ENCODE data around the gene HAUS5.

HAUS5 gene

DNA sequence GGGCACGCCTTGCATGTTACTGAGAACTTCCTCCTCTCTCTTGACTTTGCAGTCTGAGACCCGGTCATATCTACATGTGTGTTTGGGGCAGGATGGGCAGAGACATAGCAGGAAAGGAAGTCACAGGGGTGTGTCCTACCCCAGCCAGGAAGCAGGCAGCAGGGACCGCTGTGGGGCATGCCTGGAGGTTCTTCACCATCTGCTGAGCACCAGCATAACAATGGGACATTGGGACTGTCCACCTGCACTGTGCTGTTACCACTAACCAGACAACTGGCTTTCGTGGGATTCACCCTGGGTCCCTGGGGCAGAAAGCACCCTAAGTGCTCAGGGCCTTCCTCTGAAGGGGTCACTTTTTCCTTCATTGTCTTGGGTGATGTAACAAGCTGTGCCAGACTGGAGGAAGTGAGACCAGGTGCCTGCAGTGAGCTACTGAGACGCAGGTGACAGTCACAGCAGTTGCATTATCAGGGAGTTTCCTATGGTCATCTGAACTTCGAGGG is 2.6 kb upstream of the HAUS5 start:
- FAIRE-seq = no peak

DNA sequence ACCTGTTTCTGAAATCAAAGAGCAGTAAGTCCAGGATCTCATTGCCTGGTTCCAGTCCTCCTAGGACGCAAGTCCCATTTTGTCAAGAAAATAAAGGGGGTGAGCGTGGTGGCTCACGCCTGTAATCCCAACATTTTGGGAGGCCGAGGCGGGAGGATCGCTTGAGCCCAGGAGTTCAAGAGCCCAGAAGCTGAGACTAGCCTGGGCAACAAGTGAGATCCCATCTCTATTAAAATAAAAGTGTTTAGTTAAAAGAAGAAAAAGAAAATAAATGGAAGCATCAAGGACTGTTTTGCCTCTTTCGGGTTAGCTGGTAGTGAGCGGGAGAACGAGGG is 344 bp upstream of the HAUS5 start:
- FAIRE-seq = no peak

DNA sequence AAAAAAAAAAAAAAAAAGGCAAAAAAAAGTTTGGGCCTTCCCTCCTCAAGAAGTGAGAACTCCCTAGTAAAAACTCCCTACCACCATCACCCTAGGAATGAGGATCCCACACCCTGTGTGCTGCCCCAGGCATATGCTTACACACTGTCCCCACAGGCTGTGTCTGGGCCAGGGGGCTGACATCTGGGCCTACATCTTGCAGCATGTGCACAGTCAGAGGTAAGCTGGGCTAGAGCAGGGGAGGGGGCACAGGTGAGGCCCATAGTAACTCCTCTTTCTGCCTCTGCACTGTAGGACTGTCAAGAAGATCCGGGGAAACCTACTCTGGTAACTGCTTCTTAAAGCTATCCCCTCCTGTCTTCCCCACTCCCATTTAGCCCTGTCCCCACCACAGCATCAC is 1.0 kb downstream of the HAUS5 start:
- FAIRE-seq = no peak

DNA sequence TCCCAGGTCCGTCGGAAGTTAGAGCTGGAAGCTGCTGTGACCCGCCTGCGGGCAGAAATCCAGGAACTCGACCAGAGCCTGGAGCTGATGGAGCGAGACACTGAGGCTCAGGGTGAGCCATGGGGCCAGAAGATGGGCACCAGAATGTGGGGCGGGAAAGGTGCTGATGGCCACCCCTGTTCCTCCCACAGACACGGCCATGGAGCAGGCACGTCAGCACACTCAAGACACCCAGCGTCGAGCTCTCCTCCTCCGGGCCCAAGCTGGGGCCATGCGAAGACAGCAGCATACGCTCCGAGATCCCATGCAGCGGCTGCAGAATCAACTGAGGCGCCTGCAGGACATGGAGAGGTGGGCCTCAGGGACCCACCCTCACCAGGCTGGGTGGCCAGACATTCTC is 2.5 kb downstream of the HAUS5 start:
- no peak for FAIRE-seq

DNA sequence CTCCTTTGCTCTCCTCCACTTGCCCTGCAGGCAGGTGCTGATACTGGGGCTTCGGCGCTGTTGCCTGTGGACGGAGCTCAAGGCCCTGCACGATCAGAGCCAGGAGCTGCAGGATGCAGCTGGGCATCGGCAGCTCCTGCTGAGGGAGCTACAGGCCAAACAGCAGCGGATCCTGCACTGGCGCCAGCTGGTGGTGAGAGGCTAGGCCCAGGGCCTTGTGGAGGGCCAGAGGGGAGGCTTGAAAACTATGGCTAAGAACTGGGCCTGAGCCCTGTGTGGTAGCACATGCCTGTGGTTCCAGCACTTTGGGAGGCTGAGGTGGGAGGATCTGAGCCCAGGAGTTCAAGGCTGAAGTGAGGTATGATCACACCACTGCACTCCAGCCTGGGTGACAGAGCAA is 6.3 kb downstream of the HAUS5 start:
- no peak for FAIRE-seq

DNA sequence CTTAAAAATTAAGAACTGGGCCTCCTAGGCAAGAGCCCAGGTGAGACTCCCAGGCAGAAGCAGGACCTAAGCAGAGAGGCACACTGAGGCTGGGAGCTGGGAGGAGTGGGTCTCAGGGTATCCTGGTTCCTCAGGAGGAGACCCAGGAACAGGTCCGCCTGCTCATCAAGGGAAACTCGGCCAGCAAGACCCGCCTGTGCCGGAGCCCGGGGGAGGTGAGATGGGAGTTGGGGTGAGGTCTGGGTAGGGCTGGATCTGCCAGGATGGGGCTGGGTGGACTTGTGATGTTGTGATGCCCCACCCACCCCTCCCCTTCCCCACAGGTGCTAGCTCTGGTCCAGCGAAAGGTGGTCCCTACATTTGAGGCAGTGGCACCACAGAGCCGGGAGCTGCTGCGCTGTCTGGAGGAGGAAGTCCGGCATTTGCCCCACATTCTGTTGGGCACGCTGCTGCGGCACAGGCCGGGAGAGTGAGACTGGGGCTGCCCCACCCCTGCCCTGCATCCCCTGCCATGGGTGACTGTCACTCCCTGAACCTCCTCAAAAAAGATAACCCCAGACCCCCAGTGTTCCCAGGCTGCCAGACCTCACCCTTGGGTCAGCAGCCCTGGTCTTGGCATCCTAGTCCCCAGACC is 6.9 kb downstream of the HAUS5 start:
- no peak for FAIRE-seq

DNA sequence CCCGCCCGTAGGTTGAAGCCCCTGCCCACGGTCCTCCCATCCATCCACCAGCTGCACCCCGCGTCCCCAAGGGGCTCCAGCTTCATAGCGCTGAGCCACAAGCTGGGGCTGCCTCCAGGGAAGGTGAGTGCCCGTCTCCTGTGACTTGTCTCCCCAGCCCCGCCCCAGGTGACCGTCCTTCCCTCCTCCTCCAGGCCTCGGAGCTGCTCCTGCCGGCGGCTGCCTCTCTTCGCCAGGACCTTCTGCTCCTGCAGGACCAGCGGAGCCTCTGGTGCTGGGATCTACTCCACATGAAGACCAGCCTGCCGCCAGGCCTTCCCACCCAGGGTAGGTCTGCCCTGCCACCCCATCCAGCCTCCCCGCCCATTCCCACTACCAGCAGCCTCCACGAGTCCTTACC is 7.5 kb downstream of the HAUS5 start:
- FAIRE-seq = no peak

DNA sequence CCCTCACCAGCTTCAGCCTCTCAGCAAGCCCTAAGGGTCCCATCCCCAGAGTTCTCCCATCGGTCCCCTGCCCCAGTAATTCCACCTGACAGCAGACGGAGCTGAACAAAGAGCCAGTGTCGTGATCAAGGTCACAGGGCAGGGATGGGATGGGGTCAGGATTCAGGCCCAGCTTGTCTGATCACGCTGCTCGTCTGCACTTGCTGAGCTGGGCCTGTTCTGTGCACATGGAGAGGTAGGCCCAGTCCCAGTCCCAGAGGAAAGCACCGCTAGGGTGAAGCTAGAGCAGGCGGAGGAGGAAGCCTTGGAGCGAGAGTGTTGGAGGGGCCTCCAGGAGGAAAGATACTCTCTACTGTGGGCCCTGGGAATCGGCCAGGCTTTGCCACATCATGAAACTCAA is 9.2 kb downstream of the HAUS5 start:
- no peak for FAIRE-seq

DNA sequence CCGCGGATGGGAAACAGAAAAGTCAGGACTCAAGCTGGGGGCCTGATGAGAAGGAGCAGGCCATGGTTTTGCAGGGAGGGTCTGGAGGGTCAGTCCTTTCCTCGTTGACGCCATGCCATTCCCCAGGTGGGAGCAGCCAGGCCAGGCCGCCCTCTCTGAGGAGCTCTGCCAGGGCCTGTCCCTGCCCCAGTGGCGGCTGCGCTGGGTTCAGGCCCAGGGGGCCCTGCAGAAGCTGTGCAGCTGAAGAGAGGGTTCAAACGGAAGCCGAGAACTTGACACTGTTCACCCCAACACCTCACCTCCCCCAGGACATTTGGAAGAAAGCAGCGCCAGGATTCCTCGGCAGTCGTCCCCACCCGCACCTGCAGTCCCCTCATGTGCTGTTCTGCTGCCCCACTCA is 10.2 kb downstream of the HAUS5 start:
- no peak for FAIRE-seq

DNA sequence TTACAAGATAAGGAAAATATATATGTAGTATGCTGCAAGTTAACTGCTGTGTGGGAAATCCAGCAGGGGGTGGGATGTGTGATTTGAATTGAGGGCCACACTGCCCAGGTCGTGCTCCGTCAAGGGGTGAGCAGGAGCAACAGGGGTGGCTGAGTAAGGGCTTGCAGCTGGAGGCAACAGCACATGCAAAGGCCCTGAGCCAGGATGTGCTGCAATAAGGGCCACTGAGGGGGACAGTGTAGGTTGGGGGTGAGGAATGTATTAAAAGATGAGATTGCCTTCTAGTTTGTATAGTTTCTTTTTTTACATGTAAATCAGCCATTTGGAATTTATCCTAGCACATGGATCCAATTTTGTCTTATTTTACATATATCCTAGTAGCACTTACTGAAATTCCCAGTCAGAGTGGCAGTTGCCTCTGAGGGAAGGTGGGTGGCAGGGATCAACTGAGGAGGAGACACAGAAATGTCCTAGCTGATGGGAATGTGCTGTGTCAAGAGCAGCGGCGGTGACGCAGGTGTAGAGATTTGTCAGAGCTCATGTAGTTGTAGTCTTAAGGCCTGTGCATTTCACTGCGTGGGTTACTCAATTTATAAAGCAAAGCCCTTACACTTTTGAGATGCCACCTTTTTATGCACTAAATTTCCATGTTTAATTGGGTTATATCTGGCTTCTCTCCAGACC is 10.9 kb downstream of the HAUS5 start:
- FAIRE-seq = no peak

DNA sequence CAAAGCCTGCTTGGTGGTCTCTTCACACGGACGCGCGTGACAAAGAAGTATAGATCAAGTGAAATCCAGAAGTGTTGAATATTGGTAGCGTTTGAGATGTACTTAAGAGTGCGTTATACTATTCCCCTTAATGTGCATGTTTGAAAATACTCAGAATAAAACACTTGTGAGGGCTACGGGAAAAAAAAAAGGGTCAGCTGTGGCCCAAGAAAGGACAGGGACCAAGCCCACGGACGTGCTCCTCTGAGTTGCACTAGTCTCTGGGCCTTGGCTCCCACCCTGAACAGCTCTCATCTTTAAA is 15.7 kb downstream of the HAUS5 start:
- no peak for FAIRE-seq

DNA sequence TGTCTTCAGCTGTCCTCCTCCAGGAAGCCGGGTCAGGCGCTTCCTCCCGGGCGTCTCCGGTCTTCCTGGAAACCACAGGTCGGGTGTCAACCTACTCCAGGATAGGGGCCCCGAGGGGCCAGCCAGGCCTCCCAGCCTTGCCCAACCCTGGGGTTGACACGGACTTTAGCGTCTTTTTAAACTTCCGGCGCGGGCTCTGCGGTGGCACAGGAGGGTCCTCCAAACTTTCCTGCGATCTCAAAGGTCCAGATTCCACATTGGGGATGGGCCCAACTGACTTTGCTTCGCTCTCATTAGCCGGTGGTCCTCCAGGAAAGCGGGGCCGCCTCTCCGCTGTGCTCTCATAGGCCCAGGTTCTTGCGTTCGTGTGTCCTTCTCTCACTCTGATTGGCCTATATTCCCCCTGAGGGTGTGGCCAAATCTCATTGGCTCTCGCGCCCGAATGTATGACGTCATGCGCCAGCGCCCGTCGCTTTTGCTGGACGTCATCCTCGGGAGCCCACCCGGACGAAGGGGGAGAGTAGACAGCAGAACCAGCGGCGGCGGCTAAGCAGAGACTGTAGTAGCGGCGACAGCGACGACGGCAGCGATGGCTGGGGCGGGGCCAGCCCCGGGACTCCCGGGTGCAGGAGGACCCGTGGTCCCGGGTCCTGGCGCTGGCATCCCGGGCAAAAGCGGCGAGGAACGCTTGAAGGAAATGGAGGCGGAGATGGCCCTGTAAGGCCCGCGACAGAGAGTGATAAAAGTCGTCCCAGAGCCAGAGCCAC is 16.2 kb downstream of the HAUS5 start, which contains the start of gene RBM42:
Gene RBM42, plus strand, starts transcription at position 472 of the 767 bp plus-strand sequence. Its CDS starts 118 bp downstream, at position 590.
- peak; percentile 98 for FAIRE-seq

DNA sequence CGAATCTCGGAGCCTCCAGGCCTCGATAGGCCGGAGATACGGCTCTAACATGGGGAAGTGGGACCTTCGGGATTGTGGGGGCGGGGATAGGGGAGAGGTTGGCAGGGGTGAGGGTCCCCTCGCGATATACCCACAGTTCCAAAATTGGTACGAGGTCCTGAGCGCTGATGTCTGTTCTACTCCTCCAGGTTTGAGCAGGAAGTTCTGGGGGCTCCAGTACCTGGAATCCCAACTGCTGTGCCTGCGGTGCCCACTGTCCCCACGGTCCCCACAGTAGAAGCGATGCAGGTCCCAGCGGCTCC is 16.7 kb downstream of the HAUS5 start:
- FAIRE-seq = no peak

DNA sequence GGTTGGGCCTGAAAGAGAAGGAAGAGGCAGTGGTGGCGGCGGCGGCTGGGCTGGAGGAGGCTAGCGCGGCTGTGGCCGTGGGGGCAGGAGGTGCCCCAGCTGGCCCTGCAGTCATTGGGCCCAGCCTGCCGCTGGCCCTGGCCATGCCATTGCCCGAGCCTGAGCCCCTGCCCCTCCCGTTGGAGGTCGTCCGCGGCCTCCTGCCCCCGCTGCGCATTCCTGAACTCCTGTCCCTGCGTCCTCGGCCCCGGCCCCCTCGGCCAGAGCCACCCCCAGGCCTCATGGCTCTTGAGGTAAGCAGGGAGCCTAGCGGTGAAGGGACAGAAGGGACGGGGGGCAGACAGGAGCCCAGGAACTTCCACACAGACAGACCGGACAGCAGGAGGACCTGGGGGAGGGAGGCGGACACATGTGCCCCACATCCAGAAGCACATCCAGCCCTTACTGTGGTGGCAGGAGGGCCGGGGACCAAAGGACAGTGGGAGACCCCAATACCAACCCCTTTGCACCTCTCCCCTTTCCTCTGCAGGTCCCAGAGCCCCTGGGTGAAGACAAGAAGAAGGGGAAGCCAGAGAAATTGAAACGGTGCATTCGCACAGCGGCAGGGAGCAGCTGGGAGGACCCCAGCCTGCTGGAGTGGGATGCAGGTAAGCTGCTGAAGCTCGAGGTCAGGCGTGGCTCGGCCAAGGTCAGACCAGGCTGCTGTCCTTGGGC is 21.3 kb downstream of the HAUS5 start:
- FAIRE-seq = no peak

DNA sequence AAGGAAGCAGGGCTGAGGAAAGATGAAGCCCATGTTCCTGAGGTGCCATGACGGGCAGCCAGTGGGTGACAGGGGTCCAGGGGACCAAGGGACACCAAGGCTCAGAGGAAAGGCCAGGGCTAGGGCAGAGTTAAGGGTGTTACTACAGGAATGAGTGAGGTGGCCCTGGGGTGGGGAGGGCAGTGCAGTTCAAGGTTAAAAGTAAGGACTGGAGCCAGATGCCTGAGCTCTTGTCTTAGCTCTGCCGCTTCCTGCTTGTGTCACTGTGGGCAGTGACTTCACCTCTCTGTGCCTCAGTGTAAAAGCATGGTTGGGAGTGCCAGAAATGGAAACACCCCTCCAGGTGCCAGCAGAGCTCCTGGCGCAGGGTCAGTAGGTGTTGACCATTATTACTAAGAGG is 24.1 kb downstream of the HAUS5 start:
- no peak for FAIRE-seq

DNA sequence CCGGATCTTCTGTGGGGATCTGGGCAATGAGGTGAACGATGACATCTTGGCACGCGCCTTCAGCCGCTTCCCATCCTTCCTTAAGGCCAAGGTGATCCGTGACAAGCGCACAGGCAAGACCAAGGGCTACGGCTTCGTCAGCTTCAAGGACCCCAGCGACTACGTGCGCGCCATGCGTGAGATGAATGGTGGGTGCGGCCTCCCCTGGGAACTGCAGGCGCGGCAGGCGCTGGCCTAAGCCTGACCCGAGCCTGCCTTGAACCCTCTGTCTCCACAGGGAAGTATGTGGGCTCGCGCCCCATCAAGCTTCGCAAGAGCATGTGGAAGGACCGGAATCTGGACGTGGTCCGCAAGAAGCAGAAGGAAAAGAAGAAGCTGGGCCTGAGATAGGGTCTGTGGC is 24.6 kb downstream of the HAUS5 start:
- no peak for FAIRE-seq

DNA sequence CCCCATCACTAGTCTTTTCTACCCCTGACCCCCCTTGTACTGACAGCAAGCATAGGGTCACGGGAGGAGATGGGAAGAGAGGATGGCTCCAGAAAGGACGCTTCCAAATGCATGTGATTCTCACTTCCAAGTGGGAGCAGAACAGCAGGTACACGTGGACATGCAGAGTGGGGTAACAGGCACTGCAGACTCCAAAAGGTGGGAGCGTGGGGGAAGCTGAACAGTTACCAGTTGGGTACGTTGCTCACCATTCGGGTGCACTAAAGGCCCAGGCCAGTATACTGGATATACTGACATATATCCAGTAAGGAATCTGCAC is 26.7 kb downstream of the HAUS5 start:
- FAIRE-seq = no peak

DNA sequence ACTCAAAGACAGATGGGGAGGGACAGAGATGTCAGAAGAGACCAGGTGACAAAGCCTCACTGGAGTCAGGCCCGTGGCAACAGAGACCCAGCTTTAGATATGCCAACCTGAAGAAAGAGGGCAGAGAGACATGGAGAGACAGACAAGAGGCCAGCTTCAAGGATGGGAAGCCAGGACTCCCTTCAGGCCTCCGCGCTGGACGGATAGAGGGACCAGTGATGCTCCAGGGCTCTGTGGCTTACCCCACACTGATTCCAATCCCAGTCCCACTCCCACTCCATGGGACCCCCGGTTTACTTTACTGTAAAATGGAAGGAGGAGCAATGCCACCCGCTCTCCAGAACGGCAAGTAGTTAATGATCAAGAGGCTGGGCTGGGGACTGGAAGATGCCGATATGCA is 27.3 kb downstream of the HAUS5 start:
- FAIRE-seq = no peak

DNA sequence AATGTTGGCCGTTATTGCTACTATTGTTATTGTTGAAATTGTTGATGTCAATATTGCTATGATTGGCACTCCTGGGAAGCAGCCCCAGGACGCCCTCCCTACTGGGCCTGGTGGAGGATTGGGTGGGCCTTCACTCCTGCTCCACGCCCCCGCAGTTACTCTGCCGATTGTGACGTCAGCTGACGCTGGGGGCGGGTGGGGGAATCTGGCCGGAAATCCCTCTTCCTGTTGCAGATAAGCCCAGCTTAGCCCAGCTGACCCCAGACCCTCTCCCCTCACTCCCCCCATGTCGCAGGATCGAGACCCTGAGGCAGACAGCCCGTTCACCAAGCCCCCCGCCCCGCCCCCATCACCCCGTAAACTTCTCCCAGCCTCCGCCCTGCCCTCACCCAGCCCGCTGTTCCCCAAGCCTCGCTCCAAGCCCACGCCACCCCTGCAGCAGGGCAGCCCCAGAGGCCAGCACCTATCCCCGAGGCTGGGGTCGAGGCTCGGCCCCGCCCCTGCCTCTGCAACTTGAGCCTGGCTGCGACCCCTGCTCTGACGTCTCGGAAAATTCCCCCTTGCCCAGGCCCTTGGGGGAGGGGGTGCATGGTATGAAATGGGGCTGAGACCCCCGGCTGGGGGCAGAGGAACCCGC is 29.1 kb downstream of the HAUS5 start, which contains the start of gene ETV2:
Gene ETV2, plus strand, starts transcription at position 231 of the 637 bp plus-strand sequence. CDS start 716 bp downstream, outside the sequence.
- FAIRE-seq = no peak

DNA sequence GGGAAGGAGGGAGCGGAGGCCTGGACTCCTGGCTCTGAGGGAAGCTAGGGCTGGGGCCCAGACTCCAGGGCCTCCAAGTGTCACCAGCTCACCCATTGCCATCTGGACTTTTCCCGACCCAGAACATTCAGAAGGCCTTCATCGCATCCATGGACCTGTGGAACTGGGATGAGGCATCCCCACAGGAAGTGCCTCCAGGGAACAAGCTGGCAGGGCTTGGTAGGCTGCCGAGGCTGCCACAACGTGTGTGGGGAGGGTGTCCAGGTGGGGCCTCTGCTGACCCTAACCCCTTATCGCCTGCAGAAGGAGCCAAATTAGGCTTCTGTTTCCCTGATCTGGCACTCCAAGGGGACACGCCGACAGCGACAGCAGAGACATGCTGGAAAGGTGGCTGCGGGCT is 29.8 kb downstream of the HAUS5 start:
- FAIRE-seq = no peak

DNA sequence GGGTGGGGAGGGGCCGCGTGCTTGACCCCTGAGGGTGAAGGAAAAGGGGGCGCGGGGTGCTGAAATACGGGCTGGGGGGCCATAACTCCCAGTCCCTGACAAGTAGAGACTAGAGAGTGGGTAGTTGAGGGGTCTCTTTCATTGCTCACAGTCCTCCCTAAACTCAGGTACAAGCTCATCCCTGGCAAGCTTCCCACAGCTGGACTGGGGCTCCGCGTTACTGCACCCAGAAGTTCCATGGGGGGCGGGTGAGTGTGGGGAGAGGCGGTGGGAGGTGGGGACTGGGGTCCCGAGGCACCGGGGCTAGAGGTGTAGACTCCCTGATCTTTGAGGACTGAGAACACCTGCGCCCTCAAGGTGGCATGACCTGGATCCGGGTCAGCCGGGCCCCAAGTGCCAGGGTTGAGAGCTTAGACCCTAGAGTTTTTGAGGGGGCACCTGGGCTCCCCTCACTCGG is 30.3 kb downstream of the HAUS5 start:
- no peak for FAIRE-seq

DNA sequence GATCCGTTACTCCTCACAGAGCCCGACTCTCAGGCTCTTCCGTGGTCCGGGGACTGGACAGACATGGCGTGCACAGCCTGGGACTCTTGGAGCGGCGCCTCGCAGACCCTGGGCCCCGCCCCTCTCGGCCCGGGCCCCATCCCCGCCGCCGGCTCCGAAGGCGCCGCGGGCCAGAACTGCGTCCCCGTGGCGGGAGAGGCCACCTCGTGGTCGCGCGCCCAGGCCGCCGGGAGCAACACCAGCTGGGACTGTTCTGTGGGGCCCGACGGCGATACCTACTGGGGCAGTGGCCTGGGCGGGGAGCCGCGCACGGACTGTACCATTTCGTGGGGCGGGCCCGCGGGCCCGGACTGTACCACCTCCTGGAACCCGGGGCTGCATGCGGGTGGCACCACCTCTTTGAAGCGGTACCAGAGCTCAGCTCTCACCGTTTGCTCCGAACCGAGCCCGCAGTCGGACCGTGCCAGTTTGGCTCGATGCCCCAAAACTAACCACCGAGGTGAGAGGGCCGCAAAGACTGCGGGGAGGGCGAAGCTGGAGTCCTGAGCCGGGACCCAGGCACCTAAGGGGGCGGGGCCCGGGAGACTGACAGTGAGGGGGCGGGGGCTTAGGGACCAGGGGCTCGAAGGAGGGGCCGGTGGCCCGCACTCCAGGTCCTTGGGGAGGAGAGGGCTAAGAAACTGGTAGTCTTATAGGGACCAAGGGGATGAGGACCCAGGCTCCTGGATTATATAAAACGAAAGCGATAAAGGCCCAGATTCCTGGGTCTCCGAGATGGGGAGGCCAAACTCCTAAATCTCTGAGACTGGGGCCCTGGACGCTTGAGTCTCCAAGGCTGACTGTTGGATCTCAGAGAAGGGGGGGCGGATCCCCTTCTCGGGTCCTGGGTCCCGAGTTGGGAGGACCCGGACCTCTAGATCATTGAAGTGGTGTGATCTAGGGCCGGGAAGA is 31.0 kb downstream of the HAUS5 start:
- no peak for FAIRE-seq
